HG02973 (cell line): ENCODE results near the gene RAB1B.
"Not testable (repeated sequence)": the region's sequence is repeated elsewhere in the genome, so short reads cannot be mapped to it uniquely, and the experiment has no call there.

Source experiments
- ATAC-seq: cut with Tn5 transposase; IDR thresholded peaks from one replicate; pipeline ENCODE4 v1.9.1; 2021; ENCODE audit warnings: moderate library complexity; ENCODE audit not compliant: unreplicated experiment

The RAB1B gene

DNA sequence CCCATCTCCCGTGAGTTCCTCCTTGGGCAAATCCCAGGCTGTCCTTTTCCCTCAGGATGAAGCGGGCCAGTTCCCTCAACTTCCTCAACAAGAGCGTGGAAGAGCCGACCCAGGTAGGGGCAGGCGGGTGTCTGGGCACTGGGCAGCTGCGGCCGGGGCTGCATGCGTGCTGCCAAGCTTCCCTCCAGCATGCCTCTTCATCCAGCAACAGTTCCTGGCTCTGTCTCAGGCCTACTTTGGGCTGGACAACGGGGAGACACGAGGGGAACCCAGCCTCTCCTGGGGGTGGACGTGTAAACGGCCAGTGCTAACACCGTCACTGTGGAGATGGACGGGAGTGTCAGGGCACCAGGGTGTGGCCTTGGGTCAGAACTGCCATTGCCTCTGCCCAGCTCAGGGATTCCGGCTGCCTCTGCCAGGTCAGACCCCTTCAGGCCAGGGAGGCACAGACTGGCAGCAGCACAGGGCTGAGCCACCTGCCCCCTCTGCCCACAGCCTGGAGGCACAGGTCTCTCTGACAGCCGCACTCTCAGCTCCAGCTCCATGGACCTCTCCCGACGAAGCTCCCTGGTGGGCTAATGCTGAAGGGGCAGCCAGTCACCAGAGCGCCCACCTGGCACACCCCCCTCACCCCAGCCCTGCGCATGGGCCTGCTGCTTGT is 1.9 kb upstream of the RAB1B start:
- ATAC-seq = no peak

DNA sequence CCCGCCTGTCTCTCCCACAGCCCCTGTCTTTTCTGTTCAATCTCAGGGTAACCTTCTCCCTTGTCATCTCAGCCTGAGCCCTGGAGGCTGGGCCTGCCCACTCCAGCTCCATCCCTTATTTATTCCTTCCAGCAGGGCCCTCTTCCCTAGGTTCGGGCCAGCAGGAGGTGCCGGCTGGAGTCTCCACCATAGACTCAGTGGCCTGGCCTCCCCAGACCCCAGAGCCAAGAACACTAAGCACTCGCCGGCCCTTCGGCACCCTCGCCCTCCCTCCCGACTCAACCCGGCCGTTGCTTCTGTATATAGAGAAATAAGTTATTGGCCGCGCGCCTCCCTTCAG is 1.4 kb upstream of the RAB1B start:
- no peak for ATAC-seq

DNA sequence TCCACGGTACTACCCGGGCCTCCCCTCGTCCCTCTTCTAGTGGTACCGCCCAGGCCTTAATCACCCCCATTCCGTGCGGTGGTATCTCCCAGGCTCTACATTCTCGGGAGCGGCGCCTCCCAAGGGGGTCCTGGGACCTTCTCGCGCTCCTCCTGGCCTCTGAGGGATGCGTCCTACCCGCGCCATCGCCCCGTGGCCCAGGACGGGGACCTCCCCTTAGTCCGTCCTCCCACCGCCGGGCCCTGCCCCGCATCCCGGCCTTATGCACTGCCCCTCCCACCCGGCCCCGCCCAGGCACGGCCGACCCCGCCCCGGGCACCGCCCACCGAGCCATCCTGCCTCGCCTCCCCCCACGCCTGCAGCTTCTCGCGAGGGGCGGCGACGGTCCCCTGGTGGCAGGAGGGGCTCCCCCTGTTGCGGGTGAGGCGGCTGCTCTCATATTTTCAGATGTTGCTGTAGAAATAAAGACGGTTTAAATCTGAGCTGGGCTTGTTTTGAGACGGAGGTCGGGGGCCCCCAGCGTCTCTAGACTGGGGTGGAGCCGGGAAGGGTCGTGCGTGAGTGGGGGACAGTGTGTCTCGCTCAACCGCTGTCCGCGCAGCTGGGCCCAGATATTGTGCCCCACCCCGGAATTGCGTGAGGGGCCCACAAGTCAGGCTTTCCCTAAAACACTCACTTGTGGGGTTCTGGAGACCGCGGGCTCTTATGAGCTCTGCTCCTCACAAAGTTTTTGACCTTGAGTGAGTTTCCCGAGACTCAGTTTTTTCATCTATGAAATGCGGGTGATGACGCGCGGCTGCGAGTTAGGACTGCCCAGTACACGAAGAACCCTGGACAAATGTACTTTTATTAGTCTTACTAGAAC is 828 bp upstream of the RAB1B start:
- ATAC-seq = peak; percentile 36

GRCh38 chr11:66268952-66269905 is 790 bp downstream of the RAB1B start:
- ATAC-seq = no peak

GRCh38 chr11:66271816-66272215 is 3.4 kb downstream of the RAB1B start:
- ATAC-seq = no peak

DNA sequence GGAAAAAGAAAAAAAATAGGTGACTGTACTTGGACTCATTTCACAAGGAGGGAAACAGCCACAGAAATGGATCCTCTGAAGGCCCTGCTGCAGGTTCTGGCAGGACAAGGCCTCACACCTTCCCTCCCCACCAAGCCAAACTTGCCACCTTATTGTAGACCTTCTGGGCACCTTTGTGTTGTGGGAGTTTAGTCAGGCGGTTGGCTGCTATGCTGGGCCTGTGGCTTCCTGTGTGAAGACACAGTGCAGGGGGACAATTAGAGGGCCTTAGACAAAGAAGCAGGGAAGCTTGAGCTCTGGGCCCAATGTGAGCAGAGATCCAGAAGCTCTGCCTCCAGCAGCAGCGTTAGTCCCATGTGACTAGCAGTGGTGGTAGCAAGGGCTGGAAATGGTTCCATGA is 4.2 kb downstream of the RAB1B start:
- no peak for ATAC-seq

DNA sequence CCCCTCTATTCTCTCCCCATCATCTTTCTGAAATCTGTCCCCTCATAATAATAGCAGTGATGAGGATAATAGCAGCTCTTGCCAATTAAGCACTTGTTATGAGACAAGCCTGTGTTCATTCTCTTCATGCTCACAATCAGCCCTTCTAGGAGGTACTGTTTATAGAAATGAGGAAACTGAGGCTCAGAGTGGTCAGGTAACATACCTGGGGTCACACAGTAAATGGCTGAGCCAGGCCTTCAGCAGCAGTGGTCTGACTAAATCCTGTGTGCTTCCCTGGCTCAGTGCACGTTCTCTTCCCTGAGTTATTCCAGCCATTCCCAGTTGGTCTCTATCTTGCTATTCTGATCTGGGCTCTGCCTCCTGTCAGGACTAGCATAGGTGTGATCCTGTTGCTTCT is 5.8 kb downstream of the RAB1B start:
- no peak for ATAC-seq

- ATAC-seq = no peak
These were observed 7.0 kb downstream of the RAB1B start for GRCh38 chr11:66275396-66275795.

DNA sequence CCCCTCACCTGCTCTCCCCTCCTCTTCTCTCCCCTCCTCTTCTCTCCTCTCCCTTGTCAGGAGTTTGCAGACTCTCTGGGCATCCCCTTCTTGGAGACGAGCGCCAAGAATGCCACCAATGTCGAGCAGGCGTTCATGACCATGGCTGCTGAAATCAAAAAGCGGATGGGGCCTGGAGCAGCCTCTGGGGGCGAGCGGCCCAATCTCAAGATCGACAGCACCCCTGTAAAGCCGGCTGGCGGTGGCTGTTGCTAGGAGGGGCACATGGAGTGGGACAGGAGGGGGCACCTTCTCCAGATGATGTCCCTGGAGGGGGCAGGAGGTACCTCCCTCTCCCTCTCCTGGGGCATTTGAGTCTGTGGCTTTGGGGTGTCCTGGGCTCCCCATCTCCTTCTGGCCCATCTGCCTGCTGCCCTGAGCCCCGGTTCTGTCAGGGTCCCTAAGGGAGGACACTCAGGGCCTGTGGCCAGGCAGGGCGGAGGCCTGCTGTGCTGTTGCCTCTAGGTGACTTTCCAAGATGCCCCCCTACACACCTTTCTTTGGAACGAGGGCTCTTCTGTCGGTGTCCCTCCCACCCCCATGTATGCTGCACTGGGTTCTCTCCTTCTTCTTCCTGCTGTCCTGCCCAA is 7.7 kb downstream of the RAB1B start:
- ATAC-seq = no peak

- ATAC-seq = not testable (repeated sequence)
These were observed 8.2 kb downstream of the RAB1B start for GRCh38 chr11:66276619-66277018.

DNA sequence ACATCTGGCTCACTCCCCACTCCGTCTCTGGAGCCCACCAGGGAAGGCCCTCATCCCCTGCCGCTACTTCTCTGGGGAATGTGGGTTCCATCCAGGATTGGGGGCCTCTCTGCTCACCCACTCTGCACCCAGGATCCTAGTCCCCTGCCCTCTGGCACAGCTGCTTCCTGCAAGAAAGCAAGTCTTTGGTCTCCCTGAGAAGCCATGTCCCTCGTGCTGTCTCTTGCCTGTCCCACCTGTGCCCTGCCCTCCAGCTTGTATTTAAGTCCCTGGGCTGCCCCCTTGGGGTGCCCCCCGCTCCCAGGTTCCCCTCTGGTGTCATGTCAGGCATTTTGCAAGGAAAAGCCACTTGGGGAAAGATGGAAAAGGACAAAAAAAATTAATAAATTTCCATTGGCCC is 8.6 kb downstream of the RAB1B start:
- not testable (repeated sequence) for ATAC-seq

- ATAC-seq = no peak
These were observed 9.3 kb downstream of the RAB1B start, which contains the start of gene CNIH2 for GRCh38 chr11:66277471-66278362. TSS of gene CNIH2 (plus strand) at chr11:66278175. CDS start at chr11:66278457, 282 bp downstream.

GRCh38 chr11:66278363-66279091 is 10.1 kb downstream of the RAB1B start:
- no peak for ATAC-seq

- no peak for ATAC-seq
These were observed 10.8 kb downstream of the RAB1B start for GRCh38 chr11:66279092-66279734.

- ATAC-seq = no peak
These were observed 12.0 kb downstream of the RAB1B start for GRCh38 chr11:66280428-66280827.

GRCh38 chr11:66281001-66281400 is 12.6 kb downstream of the RAB1B start:
- no peak for ATAC-seq

- no peak for ATAC-seq
These were observed 13.5 kb downstream of the RAB1B start for GRCh38 chr11:66281776-66282467.
